Epidermal melanocyte (primary cell): Measurements from ENCODE around the gene KIAA1958.
"Not testable (repeated sequence)": the region's sequence is repeated elsewhere in the genome, so short reads cannot be mapped to it uniquely, and the experiment has no call there.

Experiments
- DNase-seq: peaks from one replicate; pipeline ENCODE4 v3.0.0; 2011; ENCODE audit warnings: low spot score; ENCODE audit not compliant: insufficient read length

Gene KIAA1958

GRCh38 chr9:112489039-112489546 lies 2.5 kb downstream of the KIAA1958 start:
- no peak for DNase-seq

- no peak for DNase-seq
Observed at GRCh38 chr9:112489876-112490666, 3.4 kb downstream of the KIAA1958 start.

- no peak for DNase-seq
Observed at GRCh38 chr9:112493393-112494137, 6.9 kb downstream of the KIAA1958 start.

GRCh38 chr9:112494153-112494552 lies 7.5 kb downstream of the KIAA1958 start:
- no peak for DNase-seq

- DNase-seq: no peak
Observed at GRCh38 chr9:112495614-112496013, 9.0 kb downstream of the KIAA1958 start.

- no peak for DNase-seq
Observed at GRCh38 chr9:112496074-112496722, 9.6 kb downstream of the KIAA1958 start.

GRCh38 chr9:112500842-112501241 lies 14.2 kb downstream of the KIAA1958 start:
- no peak for DNase-seq

GRCh38 chr9:112501287-112501686 lies 14.7 kb downstream of the KIAA1958 start:
- DNase-seq: no peak

GRCh38 chr9:112502175-112502946 lies 15.7 kb downstream of the KIAA1958 start:
- DNase-seq: no peak

- DNase-seq: no peak
Observed at GRCh38 chr9:112503170-112503569, 16.5 kb downstream of the KIAA1958 start.

GRCh38 chr9:112505086-112505485 lies 18.5 kb downstream of the KIAA1958 start:
- no peak for DNase-seq

- DNase-seq: no peak
Observed at GRCh38 chr9:112505607-112506006, 19.0 kb downstream of the KIAA1958 start.

- DNase-seq: no peak
Observed at GRCh38 chr9:112506571-112506970, 19.9 kb downstream of the KIAA1958 start.

GRCh38 chr9:112507001-112507680 lies 20.5 kb downstream of the KIAA1958 start:
- DNase-seq: no peak

- no peak for DNase-seq
Observed at GRCh38 chr9:112508377-112508776, 21.8 kb downstream of the KIAA1958 start.

GRCh38 chr9:112512377-112512776 lies 25.8 kb downstream of the KIAA1958 start:
- not testable (repeated sequence) for DNase-seq

GRCh38 chr9:112516769-112517168 lies 30.1 kb downstream of the KIAA1958 start:
- DNase-seq: no peak

- no peak for DNase-seq
Observed at GRCh38 chr9:112520069-112520468, 33.4 kb downstream of the KIAA1958 start.

- DNase-seq: no peak
Observed at GRCh38 chr9:112520656-112521055, 34.0 kb downstream of the KIAA1958 start.

GRCh38 chr9:112526973-112527372 lies 40.3 kb downstream of the KIAA1958 start:
- no peak for DNase-seq

GRCh38 chr9:112527959-112528358 lies 41.3 kb downstream of the KIAA1958 start:
- no peak for DNase-seq
